ENCODE results near the gene WDR5. TPM values are rescaled to one million over a fixed set of nuclear protein-coding genes. Genes with fewer than 3 reads are reported as not detected.

The WDR5 gene
- total and polyA plus RNA-seq, 3 donors from 2014 or later = 52.4 to 91.4 (median 54.9) TPM

- Histone ChIP-seq H3K9me3 (no peaks in the 10 kb centered on the region), H3K36me3 (ENCODE audit: low read depth, missing control alignments) (no peaks in the 10 kb centered on the region), H3K4me3 (no peak overlapping the region), H3K27me3 (no peaks in the 10 kb centered on the region), H3K4me1 (peaks cover 26% of the 10 kb centered on the region), H3K27ac (no peak overlapping the region)
- no peak for DNase-seq
- 88 to 90% methylated on average over 6 of the region's 6 CpGs for WGBS, 2 donors
- intact Hi-C loops (cut with DNase I; ENCODE audit: low total_unique reads) = loop anchor here (5.0 kb wide), 1 partner anchor 143 kb away; no protein-coding TSS in a partner anchor
- TF ChIP-seq CTCF (IDR thresholded peaks at IDR 0.05) (no peak), POLR2A (IDR thresholded peaks at IDR 0.05) (no peak)
Observed at GRCh38 chr9:134179595-134179917, 43.7 kb downstream of the WDR5 start.

- TF ChIP-seq POLR2A (IDR thresholded peaks at IDR 0.05) (no peak), CTCF (IDR thresholded peaks at IDR 0.05) (no peak)
- DNase-seq = no peak
Observed at GRCh38 chr9:134179918-134180785, 44.3 kb downstream of the WDR5 start.

DNA sequence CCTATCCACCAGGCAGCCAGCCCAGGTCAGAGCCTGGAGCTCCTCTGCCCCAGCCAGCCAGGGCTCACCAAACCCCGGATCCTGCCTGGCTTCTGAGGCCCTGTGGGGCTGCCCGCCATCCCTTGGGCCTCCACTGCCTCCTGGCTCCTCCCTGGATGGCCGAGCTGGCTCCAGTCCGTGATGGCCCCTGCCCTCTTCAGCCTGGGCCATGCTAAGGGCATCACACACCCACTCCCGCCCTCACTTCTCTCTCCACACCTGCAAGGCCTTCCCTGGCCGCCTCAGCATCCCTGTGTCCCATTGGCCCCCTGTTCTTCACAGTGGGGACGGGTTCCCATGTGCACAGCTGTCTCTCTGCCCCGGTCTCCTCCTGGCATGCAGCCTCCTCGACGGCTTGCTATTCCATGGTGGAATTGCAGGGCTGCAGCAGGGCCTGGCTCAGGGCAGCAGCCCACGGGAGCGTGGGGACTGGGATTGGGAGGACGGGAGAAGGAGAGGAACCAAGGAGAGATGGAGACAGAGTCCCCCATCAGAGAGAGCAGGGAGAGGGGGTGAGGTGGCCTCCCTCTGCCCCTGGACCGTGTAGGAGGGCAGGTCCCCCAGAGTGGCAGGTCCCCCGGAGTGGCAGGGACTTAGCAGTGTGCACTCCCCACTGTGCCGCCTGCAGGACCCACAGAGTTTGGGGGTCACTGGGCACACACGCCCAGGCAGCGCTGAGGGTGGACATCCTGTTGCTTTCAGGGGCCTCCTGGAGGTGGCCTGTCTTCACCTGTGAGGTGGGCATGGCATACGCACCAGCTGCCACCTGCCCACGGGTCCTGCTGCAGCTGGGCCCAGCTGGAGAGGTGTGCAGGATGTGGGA is 45.1 kb downstream of the WDR5 start:
- TF ChIP-seq POLR2A (IDR thresholded peaks at IDR 0.05) (no peak), CTCF (IDR thresholded peaks at IDR 0.05) (no peak)
- Histone ChIP-seq H3K36me3 (ENCODE audit: low read depth, missing control alignments) (no peaks in the 10 kb centered on the region), H3K4me1 (peaks cover 12% of the 10 kb centered on the region), H3K27me3 (no peaks in the 10 kb centered on the region), H3K4me3 (no peak overlapping the region), H3K27ac (no peak overlapping the region), H3K9me3 (no peaks in the 10 kb centered on the region)
- no peak for DNase-seq
- WGBS, 2 donors = 91 to 94% methylated on average over 12 to 20 of the region's 20 CpGs
- intact Hi-C loops (cut with DNase I; ENCODE audit: low total_unique reads) = no loop called here

More at GRCh38 chr9:134179918-134180785, 44.3 kb downstream of the WDR5 start:
- no peaks in the 10 kb centered on the region for H3K27me3 ChIP-seq
- H3K9me3 ChIP-seq = no peaks in the 10 kb centered on the region
- no peaks in the 10 kb centered on the region for H3K36me3 ChIP-seq (ENCODE audit: low read depth, missing control alignments)
- WGBS, 2 donors = 88 to 92% methylated on average over 29 of the region's 29 CpGs
- intact Hi-C loops (cut with DNase I; ENCODE audit: low total_unique reads) = loop anchor here (5.0 kb wide), 1 partner anchor 142 kb away; no protein-coding TSS in a partner anchor
- H3K27ac ChIP-seq = no peak overlapping the region
- no peak overlapping the region for H3K4me3 ChIP-seq
- peaks cover 20% of the 10 kb centered on the region for H3K4me1 ChIP-seq

GRCh38 chr9:134181648-134182034 is 45.8 kb downstream of the WDR5 start:
- TF ChIP-seq POLR2A (IDR thresholded peaks at IDR 0.05) (no peak), CTCF (IDR thresholded peaks at IDR 0.05) (no peak)
- H3K27ac ChIP-seq = no peak overlapping the region
- H3K36me3 ChIP-seq (ENCODE audit: low read depth, missing control alignments) = no peaks in the 10 kb centered on the region
- 83 to 95% methylated on average over 7 to 8 of the region's 8 CpGs for WGBS, 2 donors
- no peak overlapping the region for H3K4me3 ChIP-seq
- intact Hi-C loops (cut with DNase I; ENCODE audit: low total_unique reads) = no loop called here
- no peaks in the 10 kb centered on the region for H3K27me3 ChIP-seq
- DNase-seq = no peak
- peaks cover 7% of the 10 kb centered on the region for H3K4me1 ChIP-seq
- H3K9me3 ChIP-seq = no peaks in the 10 kb centered on the region

Measured in testis (tissue), 3 donors.